Measurements from ENCODE around the gene DSCAML1.

GRCh38 chr11:117394221-117394925 lies 402.6 kb downstream of the DSCAML1 start:
- no peak for TF ChIP-seq SP1 (IDR thresholded peaks at IDR 0.05; ENCODE audit: low read depth, low read length)
- TF ChIP-seq EZH2 (IDR thresholded peaks at IDR 0.05; ENCODE audit: low read depth, low read length, severe bottlenecking), result no peak
- no peak for TF ChIP-seq BRCA1 (IDR thresholded peaks at IDR 0.05; ENCODE audit: low read depth, low read length)
- no peak for TF ChIP-seq CTCF (IDR thresholded peaks at IDR 0.05; ENCODE audit: control extremely low read depth in 1 of 3, insufficient read depth in 1 of 3, low read depth in 1 of 3, low read length in 3 of 3)
- TF ChIP-seq RAD21 (IDR thresholded peaks at IDR 0.05 in 1 of 2, conservative IDR thresholded peaks at IDR 0.05 in 1 of 2; ENCODE audit: low read depth in 2 of 2, low read length in 2 of 2), result no peak
- no peak for TF ChIP-seq RNF2 (IDR thresholded peaks at IDR 0.05; ENCODE audit: borderline replicate concordance, low read depth, low read length, missing control alignments, poor library complexity, severe bottlenecking)
- no peak for TF ChIP-seq CBX5 (IDR thresholded peaks at IDR 0.05; ENCODE audit: low read depth, low read length)
- no peak for TF ChIP-seq POLR2A (IDR thresholded peaks at IDR 0.05; ENCODE audit: control extremely low read depth in 1 of 2, low read depth in 2 of 2, low read length in 2 of 2)

All from H1 (cell line).